ENCODE measurements around the gene SERPINB1.
"Not testable (repeated sequence)": the region's sequence is repeated elsewhere in the genome, so short reads cannot be mapped to it uniquely, and the experiment has no call there.

SERPINB1 gene

DNA sequence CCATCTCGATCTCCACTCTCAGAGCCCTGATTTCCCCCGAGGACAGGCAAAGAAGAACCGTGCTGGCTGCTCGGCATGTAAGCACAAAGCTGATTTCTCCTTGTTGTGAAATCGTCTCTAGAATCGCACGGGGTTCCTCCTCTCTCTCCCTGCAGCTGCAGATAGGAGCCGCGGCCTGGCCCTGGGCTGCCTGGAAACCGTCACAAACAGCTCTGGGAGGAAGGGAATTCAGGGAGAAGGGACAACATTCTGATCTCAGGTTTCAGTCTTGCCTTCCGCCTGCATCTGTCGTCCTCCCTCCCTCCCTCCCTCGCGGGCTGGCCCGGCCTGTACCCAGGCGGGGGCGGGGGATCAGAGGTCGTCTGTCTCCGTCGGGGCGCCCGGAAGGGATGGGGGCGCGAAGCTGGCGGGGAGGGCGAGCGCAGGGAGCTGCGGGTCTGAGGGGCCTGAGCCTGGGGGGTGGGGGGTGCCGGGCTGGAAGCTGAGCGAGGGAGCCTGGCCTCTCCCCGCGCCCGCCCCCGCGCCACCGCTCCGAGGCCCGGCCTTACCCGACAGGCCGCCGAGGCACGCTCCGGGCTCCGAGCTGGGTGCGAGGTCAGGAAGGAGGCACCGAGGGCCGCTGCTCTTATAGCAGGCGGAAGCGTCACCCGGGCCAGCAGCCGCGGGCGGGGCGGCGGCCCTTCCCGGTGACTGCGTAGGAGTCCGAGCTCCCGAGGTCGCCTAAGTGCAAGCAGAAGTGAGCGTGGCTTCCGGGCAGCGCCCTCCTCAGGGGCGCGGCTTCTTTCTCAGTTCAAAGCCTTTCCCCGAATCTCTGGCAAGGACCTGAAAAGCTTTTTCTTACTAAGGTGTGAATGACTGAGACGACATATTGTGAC is at the start of gene SERPINB1:
Gene SERPINB1 (minus strand): TSS at position 600 of the 875 bp plus-strand sequence. CDS start 1,277 bp downstream, outside the sequence.
- DNase-seq (ENCODE audit: low read depth in 2 of 2) = peak; percentile 71 to 73

DNA sequence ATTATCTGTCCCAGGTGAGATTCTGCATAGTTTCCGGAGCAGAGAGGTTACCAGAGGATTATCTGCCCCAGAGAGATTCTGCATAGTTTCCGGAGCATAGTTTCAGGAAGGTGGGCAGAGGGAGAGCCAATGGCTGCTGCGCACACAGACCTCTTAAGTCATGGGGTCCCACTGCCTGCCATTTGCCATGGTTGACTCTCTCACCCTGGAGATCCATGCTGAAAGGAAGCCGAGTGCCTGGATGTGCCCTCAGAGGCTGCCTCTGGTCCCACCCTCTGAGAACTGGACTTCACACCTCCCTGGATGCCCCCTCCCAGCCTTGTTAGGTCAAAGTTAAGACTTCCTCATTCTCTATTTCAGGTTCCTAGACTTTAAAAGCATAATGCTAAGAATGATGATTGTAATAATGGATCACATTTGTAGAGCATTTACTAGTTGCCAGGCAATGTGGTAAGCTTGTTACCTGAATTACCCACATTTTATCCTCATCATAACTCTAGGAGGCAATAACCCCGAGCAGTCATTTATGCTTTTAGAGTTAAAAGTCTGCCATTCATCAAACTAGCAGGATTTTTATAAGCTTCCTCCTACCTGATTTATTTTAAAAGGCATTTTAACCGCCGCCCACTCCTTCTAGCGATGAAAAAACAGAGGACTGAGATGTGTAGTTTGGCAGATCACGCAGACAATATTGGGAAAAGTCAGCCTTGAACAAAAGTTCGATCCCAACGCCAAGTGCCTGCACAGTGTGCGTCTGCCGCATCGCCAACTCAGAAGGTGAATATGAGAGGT is 49.5 kb upstream of the SERPINB1 start:
- no peak for DNase-seq (ENCODE audit: low read depth in 2 of 2)

DNA sequence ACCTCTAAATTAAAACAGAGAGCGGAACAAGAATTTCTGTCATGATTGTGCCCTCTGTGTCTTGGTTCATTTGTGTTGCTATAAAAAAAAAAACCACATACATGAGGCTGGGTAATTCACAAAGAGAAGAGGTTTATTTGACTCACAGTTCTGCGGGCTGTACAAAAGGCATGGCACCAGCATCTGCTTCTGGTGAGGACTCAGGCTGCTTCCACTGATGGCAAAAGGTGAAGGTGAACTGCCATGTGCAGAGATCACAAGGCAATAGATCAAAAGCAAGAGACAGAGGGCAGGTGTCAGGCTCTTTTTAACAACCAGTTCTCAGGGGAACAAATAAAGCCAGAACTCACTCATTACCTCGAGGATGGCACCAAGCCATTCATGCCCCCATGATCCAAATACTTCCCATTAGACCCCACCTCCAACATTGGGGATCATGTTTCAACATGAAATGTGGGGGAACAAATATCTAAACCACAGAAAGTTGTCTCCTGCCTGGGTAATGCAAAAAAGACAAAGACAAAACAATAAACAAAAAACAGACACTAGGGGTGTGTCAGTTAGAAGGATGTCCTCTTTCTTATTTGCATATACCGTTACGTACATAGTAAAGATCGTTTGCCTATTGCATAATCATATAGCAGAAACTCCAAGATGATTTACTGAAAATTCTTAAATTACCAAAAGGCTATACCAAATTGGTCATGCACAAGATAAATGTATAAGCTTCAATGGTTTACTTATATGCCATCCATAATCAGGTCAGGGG is 44.5 kb upstream of the SERPINB1 start:
- DNase-seq (ENCODE audit: low read depth in 2 of 2) = no peak

DNA sequence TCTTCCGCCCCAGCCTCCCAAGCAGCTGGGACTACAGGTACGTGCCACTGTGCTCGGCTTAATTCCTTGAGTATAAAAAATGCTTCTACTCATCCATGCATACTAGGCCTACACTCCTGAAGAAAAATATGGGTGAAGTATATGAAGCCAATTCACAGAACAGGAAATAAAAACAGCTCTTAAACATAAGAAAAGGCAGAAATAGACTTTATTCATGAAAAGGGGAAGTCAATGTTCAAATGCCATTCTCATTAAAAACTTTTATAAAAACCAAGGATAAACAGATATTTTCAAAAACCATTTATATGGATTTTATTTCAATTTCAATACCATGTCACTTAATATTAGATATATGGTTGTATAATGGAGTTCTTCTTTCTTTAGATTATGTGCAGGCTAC is 43.1 kb upstream of the SERPINB1 start:
- no peak for DNase-seq (ENCODE audit: low read depth in 2 of 2)

DNA sequence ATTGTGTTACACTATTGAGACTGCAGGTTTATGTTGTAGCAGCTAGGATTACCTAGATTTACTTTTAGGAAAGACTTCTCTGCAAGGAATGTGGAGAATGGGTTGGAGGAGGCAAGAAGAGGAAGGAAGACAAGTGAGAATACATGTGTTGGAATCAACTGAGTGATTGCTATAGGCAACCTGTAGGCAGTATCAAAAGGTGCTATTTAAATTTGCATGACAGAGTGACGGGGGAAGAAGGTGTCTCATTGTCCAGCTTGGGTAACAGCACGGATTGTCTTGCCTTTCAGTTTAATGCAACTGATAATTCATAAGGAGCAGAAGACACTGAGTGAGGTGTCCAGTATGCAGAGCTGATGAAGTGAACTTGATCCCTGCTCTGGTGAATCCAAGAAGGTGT is 42.0 kb upstream of the SERPINB1 start:
- no peak for DNase-seq (ENCODE audit: low read depth in 2 of 2)

DNA sequence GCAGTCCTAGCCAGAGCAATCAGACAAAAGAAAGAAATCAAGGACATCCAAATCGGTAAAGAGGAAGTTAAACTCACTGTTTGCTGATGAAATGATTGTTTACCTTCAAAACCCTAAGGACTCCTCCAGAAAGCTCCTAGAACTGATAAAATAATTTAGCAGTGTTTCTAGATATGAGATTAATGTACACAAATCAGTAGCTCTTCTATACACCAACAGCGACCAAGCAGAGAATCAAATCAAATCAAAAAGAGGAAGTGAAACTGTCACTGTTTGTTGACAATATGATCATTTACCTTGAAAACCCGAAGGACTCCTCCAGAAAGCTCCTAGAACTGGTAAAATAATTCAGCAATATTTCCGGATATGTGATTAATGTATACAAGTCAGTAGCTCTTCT is 39.8 kb upstream of the SERPINB1 start:
- DNase-seq (ENCODE audit: low read depth in 2 of 2) = no peak

DNA sequence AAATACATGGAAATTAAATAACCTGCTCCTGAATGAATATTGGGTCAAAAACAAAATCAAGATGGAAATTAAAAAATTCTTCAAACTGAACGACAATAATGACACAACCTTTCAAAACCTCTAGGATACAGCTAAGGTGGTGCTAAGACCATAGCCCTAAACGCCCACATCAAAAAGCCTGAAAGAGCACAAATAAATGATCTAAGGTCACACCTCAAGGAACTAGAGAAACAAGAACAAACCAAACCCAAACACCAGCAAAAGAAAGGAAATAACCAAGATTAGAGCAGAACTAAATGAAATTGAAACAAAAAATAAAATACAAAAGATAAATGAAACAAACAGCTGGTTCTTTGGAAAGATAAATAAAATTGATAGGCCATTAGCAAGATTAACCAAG is 38.5 kb upstream of the SERPINB1 start:
- not testable (repeated sequence) for DNase-seq (ENCODE audit: low read depth in 2 of 2)

DNA sequence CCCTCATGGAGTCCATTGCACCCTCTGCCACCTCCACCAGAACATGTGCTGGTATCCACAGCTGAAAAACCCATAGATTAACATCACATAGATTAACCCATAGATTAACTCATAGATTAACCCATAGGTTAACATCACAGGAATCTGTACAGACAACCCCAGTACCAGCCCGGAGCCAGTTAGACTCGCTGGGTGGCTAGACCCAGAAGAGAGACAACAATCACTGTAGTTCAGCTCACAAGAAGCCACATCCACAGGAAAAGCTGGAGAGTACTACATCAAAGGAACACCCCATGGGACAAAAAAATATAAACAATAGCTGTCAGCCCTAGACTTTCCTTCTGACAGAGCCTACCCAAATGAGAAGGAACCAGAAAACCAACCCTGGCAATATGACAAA is 36.3 kb upstream of the SERPINB1 start:
- no peak for DNase-seq (ENCODE audit: low read depth in 2 of 2)

DNA sequence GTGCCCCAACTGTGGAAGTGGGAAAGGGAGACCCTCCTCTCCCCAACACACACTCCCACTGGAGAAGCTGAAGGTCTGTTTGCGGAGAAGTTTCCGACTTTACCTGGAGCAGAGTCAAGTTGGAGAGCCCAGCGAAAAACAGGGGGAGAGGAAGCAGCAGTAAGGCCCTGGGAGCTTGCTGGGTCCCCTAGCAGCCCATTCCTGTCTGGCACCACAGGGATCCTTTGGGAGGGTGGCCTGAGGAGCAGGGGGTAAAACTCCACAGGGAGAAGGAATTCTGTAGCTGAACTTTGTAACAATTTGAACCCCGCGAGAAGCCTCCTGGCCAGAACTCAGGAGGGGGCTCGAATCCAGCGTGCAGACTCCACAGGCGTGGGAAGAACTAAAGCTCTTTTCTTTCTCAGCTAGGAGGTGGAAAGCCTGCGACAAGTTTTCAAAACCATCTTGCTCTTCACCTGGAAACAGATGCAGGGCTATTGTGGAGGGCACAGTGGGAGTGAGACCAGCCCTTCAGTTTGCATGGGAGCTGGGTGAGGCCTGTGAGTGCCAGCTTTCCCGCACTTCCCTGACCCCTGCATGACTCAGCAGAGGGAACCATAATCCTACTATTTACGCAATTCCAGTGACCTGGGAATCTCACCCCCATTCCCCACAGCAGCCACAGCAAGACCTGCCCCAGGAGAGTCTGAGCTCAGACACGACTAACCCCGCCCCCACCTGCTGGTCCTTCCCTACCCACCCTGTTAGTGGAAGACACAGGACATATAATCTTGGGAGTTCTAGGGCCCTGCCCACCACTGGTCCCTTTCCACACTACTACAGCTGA is 35.6 kb upstream of the SERPINB1 start:
- no peak for DNase-seq (ENCODE audit: low read depth in 2 of 2)

DNA sequence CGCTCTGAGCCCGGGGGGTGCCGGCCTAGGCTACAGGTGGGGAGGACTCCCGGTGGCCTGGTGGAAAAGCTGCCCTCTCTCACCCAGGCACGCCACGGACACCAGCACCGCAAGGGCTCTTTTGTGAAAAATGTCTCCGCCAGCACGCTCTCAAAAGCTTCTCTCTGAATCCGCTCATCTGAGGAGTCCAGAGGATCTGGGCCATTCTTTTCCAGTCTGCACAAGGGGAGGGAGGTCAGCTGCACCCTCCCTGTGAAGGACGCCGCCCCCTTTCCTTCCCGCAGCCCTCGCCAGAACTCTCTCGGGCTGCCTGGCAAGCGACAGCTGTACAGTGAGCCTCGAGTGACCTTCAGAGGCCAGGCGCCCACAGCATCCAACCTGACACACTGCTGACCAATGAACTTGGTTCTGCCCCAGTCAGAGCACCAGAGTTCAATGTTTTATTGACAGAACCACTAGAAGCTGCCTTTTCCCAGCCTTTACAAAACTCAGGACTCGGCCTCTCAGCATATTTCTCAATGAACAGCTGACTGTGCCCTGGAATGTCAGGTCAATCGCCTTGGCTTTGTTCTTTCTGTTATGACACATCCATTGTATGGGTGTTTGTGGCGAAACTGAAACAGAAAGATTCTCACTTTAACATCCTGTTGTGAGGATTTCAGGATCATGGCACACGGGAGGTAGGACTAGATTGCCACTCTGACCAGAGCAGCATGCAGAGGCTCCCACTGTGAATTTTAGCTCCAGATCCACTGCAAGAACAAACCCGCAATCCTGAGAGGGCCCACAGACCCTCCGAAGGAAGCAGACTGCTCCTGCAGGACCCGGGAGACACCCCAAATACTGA is 34.8 kb upstream of the SERPINB1 start:
- peak in 1 of 2 experiments; percentile 30 for DNase-seq (ENCODE audit: low read depth in 2 of 2)

DNA sequence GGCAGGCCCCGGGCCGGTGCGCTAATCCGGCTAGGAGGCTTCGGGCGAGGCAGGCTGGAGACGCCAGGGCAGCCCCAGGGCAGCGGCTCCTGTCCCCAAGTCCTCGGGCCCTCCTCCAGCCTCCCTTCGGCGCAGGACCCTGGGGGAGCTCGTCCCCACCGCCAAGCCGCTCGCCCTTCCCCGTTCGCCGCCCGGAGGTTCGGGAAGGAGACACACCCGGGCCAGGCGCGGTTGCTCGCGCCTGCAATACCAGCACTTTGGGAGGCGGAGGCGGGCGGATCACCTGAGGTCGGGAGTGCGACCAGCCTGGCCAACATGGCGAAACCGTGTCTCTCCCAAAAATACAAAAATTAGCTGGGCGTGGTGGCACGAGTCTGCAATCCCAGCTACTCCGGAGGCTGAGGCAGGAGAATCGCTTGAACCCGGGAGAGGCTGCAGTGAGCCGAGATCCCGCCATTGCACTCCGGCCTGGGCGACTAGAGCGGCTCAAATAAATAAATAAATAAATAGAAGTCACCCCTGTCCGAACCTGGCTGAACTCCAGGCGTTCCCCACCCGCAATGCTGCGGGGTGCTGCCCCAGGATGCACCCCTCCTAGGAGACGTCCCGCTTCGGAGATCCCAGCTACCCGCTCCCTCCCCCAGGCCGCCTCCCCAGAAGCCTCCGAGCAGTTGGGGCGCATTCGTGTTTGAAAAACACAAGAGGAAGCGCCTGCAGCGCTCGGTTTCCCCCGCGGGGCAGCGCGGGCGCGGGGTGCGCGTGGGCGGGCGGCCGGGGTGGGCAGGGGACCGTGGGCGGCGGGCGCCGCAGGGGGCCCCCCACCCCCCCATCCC is 33.9 kb upstream of the SERPINB1 start:
- no peak for DNase-seq (ENCODE audit: low read depth in 2 of 2)

DNA sequence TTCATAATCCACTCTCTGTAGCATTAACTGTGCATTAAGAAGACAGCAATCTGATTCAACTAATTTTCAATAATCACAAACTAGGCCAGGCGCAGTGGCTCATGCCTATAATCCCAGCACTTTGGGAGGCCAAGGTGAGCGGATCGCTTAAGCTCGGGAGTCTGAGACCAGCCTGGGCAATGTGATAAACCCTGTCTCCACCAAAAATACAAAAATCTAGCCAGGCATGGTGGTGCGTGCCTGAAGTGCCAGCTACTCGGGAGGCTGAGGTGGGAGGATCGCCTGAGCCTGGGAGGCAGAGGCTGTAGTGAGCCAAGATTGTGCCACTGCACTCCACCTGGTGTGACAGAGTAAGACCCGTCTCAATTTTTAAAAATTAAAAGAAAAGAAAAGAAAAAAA is 32.0 kb upstream of the SERPINB1 start:
- DNase-seq (ENCODE audit: low read depth in 2 of 2) = no peak

DNA sequence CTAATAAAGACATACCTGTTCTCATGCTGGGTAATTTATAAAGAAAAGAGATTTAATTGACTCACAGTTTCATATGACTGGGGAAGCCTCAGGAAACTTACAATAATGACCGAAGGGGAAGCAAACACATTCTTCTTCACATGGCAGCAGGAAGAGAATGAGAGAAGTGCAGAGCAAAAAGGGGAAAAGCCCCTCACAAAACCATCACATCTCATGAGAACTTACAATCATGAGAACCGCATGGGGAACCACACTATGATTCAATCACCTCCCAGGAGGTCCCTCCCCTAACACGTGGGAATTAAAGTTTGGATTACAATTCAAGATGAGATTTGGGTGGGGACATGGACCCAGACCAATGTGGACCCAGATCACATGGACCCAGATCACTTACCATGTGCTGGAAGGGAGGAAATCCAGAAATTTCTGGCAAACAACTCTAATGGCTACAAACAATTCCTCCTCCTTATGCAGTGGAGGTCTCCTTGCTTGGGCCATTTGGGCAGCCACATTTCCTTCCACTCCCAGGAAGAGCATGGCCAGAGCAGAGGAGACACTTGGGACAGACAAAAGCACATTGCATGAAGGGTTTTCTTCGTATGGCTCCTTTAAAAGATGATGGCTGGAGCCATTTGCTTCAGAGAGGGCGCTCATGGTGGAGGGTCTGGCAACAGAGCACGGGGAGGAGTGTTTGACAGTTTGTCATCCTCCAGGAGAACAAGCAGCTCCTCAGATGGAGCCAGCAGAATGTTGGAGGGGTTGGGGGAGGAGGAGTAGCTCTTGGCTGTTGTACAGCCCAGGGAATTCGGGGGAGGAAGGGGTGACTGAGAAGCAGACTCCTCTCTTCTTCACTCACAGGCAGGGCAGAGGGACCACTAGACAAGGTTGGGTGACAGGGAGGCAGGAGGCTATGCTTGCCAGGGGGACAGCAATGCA is 31.0 kb upstream of the SERPINB1 start:
- DNase-seq (ENCODE audit: low read depth in 2 of 2) = no peak

DNA sequence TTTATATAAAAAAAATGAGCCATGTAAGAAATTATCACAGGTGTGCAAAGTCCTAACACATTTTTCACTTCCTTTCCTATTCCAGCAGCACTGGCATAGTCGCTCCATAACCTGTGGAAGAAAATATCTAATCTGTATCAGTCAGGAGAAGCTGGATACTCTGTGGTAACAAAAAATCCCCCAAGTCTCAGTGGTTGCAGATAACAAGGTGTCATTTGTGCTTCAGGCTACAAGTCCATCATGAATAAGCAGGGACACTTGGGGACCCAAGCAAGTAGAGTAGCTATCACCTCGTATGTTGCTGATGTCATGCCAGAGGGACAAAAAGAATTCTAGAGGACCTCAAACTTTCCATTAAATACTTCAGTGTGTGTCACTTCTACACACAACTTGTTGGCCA is 30.3 kb upstream of the SERPINB1 start:
- no peak for DNase-seq (ENCODE audit: low read depth in 2 of 2)

DNA sequence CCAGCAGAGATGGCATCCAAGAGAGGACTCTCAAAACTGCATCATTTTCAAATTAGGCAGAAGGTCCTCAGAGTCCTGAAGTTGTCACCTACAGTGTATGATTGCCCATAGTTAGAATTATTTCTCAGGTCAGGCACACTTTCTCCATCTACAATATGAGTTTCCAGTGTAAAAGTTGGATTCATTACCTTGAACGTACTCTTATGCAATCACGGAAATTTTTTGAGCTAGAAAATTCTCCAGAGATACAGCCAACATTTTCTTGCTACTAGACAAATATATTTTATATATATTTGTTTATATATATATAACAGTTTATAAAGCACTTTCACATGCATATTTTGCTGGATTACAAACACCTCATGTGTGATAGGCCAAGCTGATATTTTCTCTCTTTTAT is 29.4 kb upstream of the SERPINB1 start:
- DNase-seq (ENCODE audit: low read depth in 2 of 2) = no peak

DNA sequence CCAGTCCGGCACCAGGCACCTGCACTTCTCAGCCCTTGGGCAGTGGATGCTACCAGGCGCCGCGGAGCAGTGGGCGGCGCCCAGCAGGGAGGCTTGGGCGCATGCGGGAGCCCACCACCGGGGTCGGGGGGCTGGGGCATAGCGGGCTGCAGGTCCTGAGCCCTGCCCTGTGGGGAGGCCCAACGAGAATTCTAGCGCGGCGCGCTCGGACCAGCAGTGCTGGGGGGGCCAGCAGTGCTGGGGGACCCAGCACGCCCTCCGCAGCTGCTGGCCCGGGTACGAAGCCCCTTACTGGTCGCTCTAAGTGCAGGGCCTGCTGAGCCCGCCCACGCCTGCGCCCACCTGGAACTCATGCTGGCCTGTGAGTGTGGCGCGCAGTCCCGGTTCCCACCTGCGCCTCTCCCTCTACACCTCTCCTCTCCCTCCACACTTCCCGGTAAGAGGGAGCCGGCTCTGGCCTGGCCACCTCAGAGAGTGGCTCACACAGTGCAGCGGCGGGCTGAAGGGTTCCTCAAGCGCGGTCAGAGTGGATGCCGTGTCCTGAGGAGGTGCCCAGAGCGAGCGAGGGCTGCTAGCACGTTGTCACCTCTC is 28.5 kb upstream of the SERPINB1 start:
- DNase-seq (ENCODE audit: low read depth in 2 of 2) = no peak

DNA sequence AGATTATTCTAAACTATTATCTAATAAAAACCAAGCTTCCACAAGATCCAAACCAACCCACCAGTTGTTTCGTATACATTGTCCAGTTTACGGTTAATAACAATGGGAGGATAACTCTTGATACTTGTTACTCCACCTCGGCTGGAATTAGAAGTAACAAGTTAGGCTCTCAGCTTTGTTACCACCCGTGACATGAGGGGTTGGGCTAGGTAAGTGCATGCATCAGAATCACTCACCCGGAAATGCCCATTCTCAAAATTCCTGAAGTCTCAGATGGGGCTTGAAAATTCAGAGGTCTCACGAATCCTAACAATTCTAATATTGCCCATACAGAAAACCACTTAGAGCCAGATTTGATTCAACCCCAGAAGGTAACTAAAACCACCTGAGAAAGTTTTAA is 27.0 kb upstream of the SERPINB1 start:
- no peak for DNase-seq (ENCODE audit: low read depth in 2 of 2)
